Trophoblast cell (in vitro differentiated cells and primary cell): ENCODE measurements around the gene C15orf39.
A peak's percentile ranks its signal among the peaks of the same experiment; 100 is the strongest.

Experiments
- DNase-seq, 2 donors: peaks; one replicate each; pipeline ENCODE4 v3.0.0-alpha.2; 2016
- H2AFZ ChIP-seq: 2 replicates; pipeline ENCODE4 v1.6.1; 2013; ENCODE audit warnings: low read length, moderate library complexity, mild to moderate bottlenecking; ENCODE audit not compliant: insufficient read depth, poor library complexity
- H2AK5ac ChIP-seq: 2 replicates; pipeline ENCODE4 v1.6.1; 2013; ENCODE audit warnings: mild to moderate bottlenecking, low read length
- H2BK120ac ChIP-seq: 2 replicates; pipeline ENCODE4 v1.6.1; 2013; ENCODE audit warnings: low read length, mild to moderate bottlenecking, moderate library complexity; ENCODE audit not compliant: insufficient read depth, poor library complexity
- H2BK12ac ChIP-seq: 2 replicates; pipeline ENCODE4 v1.6.1; 2013; ENCODE audit warnings: mild to moderate bottlenecking, low read length, moderate library complexity
- H2BK5ac ChIP-seq: 2 replicates; pipeline ENCODE4 v1.6.1; 2013; ENCODE audit warnings: low read length, low read depth, moderate library complexity, mild to moderate bottlenecking; ENCODE audit not compliant: poor library complexity
- H3K14ac ChIP-seq: 2 replicates; pipeline ENCODE4 v1.6.1; 2013; ENCODE audit warnings: mild to moderate bottlenecking, low read length
- H3K18ac ChIP-seq: 2 replicates; pipeline ENCODE4 v1.6.1; 2013; ENCODE audit warnings: mild to moderate bottlenecking, low read length
- H3K23ac ChIP-seq: 2 replicates; pipeline ENCODE4 v1.6.1; 2013; ENCODE audit warnings: low read length
- H3K27ac ChIP-seq: 2 replicates; pipeline ENCODE4 v1.5.1; 2013; ENCODE audit warnings: low read depth, mild to moderate bottlenecking, inconsistent platforms, low read length, moderate library complexity
- H3K27me3 ChIP-seq: 2 replicates; pipeline ENCODE4 v1.6.1; 2013; ENCODE audit warnings: inconsistent platforms, mild to moderate bottlenecking, low read length, moderate library complexity; ENCODE audit not compliant: insufficient read depth
- H3K36me3 ChIP-seq, 2 experiments: 1 replicate in 1 of 2; 2 replicates in 1 of 2; pipeline ENCODE4 v1.6.1; 2013; ENCODE audit warnings: low read length in 2 of 2, mild to moderate bottlenecking in 2 of 2, moderate library complexity in 1 of 2; ENCODE audit not compliant: insufficient read depth in 2 of 2, control insufficient read depth in 1 of 2
- H3K4ac ChIP-seq: 2 replicates; pipeline ENCODE4 v1.6.1; 2013; ENCODE audit warnings: low read depth, mild to moderate bottlenecking, low read length, moderate library complexity
- H3K4me1 ChIP-seq, 2 experiments: 1 replicate in 1 of 2; 2 replicates in 1 of 2; pipeline ENCODE4 v1.6.1; 2013; ENCODE audit warnings: low read length in 2 of 2, mild to moderate bottlenecking in 2 of 2, moderate library complexity in 1 of 2; ENCODE audit not compliant: insufficient read depth in 2 of 2, control insufficient read depth in 1 of 2
- H3K4me2 ChIP-seq: 2 replicates; pipeline ENCODE4 v1.6.1; 2013; ENCODE audit warnings: inconsistent platforms, mild to moderate bottlenecking, low read length, moderate library complexity
- H3K4me3 ChIP-seq: 2 replicates; pipeline ENCODE4 v1.5.1; 2013; ENCODE audit warnings: mild to moderate bottlenecking, low read depth, low read length, inconsistent platforms
- H3K79me1 ChIP-seq: one replicate; pipeline ENCODE4 v1.6.1; 2013; ENCODE audit warnings: low read length
- H3K79me2 ChIP-seq: 2 replicates; pipeline ENCODE4 v1.6.1; 2013; ENCODE audit warnings: low read length, mild to moderate bottlenecking; ENCODE audit not compliant: control insufficient read depth, insufficient read depth, poor library complexity
- H3K9ac ChIP-seq: 2 replicates; pipeline ENCODE4 v1.6.1; 2013; ENCODE audit warnings: mild to moderate bottlenecking, low read length
- H3K9me3 ChIP-seq: 2 replicates; pipeline ENCODE4 v1.6.1; 2013; ENCODE audit warnings: low read depth, mild to moderate bottlenecking, control low read depth, inconsistent platforms, low read length; ENCODE audit not compliant: insufficient read depth
- H4K12ac ChIP-seq: 2 replicates; pipeline ENCODE4 v1.6.1; 2013; ENCODE audit warnings: low read depth, mild to moderate bottlenecking, low read length, moderate library complexity
- H4K8ac ChIP-seq: 2 replicates; pipeline ENCODE4 v1.6.1; 2013; ENCODE audit warnings: low read depth, mild to moderate bottlenecking, low read length, moderate library complexity
- H4K91ac ChIP-seq: one replicate; pipeline ENCODE4 v1.6.1; 2013; ENCODE audit warnings: low read depth, mild to moderate bottlenecking, low read length, moderate library complexity
- WGBS: extraction: QIAGEN DNeasy Blood & Tissue Kit; methylation state at CpG from one replicate; pipeline ENCODE4 v1.1.7; 2013; ENCODE audit warnings: missing lambda C conversion rate; ENCODE audit not compliant: insufficient read length, insufficient coverage; ENCODE audit errors: extremely low coverage; 5-methylcytosine and 5-hydroxymethylcytosine counted together

C15orf39 gene

GRCh38 chr15:75199357-75199940, 2.2 kb upstream of the C15orf39 start:
- no peak for DNase-seq
- Histone ChIP-seq H3K4me1 (peaks cover 18 to 23% of the 10 kb centered on the region in 2 experiments), H2BK120ac (no peak overlapping the region), H3K27ac (no peak overlapping the region), H3K23ac (no peak overlapping the region), H3K9me3 (peaks cover 2% of the 10 kb centered on the region), H4K12ac (no peak overlapping the region), H3K18ac (no peak overlapping the region), H3K9ac (no peak overlapping the region), H2BK5ac (no peak overlapping the region), H3K79me1 (peaks cover 20% of the 10 kb centered on the region), H3K79me2 (peaks cover 14% of the 10 kb centered on the region), H3K14ac (no peak overlapping the region), H2AK5ac (no peak overlapping the region), H3K4me2 (no peak overlapping the region), H3K36me3 (no peaks in the 10 kb centered on the region), H3K4me3 (no peak overlapping the region), H2AFZ (no peak overlapping the region), H4K8ac (no peak overlapping the region), H2BK12ac (no peak overlapping the region), H3K4ac (no peak overlapping the region), H3K27me3 (no peaks in the 10 kb centered on the region), H4K91ac (no peak overlapping the region)
- no CpG with 5 or more reads among the region's 2 CpGs for WGBS

GRCh38 chr15:75200391-75200764, 1.3 kb upstream of the C15orf39 start:
- H2BK5ac ChIP-seq: no peak overlapping the region
- DNase-seq: no peak
- no peaks in the 10 kb centered on the region for H3K27me3 ChIP-seq
- H4K12ac ChIP-seq: peak overlapping the region; percentile 49
- H4K8ac ChIP-seq: peak overlapping the region; percentile 88
- H3K27ac ChIP-seq: peak overlapping the region; percentile 11
- WGBS: no CpG with 5 or more reads among the region's 11 CpGs
- peak overlapping the region; percentile 63 for H3K18ac ChIP-seq
- H3K9me3 ChIP-seq: no peaks in the 10 kb centered on the region
- no peak overlapping the region for H3K23ac ChIP-seq
- no peaks in the 10 kb centered on the region for H3K36me3 ChIP-seq
- peaks cover 20% of the 10 kb centered on the region for H3K79me1 ChIP-seq
- peak overlapping the region; percentile 16 for H3K4ac ChIP-seq
- H3K4me1 ChIP-seq: peaks cover 18 to 23% of the 10 kb centered on the region in 2 experiments
- no peak overlapping the region for H2BK120ac ChIP-seq
- H3K4me2 ChIP-seq: peak overlapping the region; percentile 69
- peak overlapping the region; percentile 75 for H2AFZ ChIP-seq
- no peak overlapping the region for H2BK12ac ChIP-seq
- H3K4me3 ChIP-seq: no peak overlapping the region
- peaks cover 14% of the 10 kb centered on the region for H3K79me2 ChIP-seq
- H4K91ac ChIP-seq: peak overlapping the region; percentile 72
- peak overlapping the region; percentile 41 for H3K14ac ChIP-seq
- H3K9ac ChIP-seq: no peak overlapping the region
- H2AK5ac ChIP-seq: no peak overlapping the region

- Histone ChIP-seq H3K18ac (no peak overlapping the region), H2AFZ (peak overlapping the region; percentile 75), H3K4me2 (peak overlapping the region; percentile 69), H3K36me3 (peaks cover under 1 to 3% of the 10 kb centered on the region in 2 experiments), H3K9me3 (no peaks in the 10 kb centered on the region), H3K23ac (no peak overlapping the region), H3K14ac (peak overlapping the region; percentile 19), H4K91ac (no peak overlapping the region), H3K4me1 (peaks cover 18 to 23% of the 10 kb centered on the region in 2 experiments), H3K4me3 (peak overlapping the region; percentile 50), H2AK5ac (no peak overlapping the region), H3K79me1 (peaks cover 20% of the 10 kb centered on the region), H4K12ac (no peak overlapping the region), H3K4ac (peak overlapping the region; percentile 16), H2BK5ac (no peak overlapping the region), H3K79me2 (peaks cover 14% of the 10 kb centered on the region), H2BK12ac (no peak overlapping the region), H3K9ac (no peak overlapping the region), H2BK120ac (no peak overlapping the region), H3K27me3 (no peaks in the 10 kb centered on the region), H3K27ac (peak overlapping the region; percentile 21), H4K8ac (peak overlapping the region; percentile 88)
- WGBS: no CpG with 5 or more reads among the region's 21 CpGs
- peak; percentile 96 to 99 for DNase-seq
These were observed 692 bp upstream of the C15orf39 start for GRCh38 chr15:75200765-75201615.

- Histone ChIP-seq H3K9ac (peak overlapping the region; percentile 76), H3K9me3 (no peaks in the 10 kb centered on the region), H3K14ac (peak overlapping the region; percentile 82), H2AFZ (peak overlapping the region; percentile 50), H3K79me2 (peaks cover 14% of the 10 kb centered on the region), H2BK5ac (no peak overlapping the region), H3K27ac (peak overlapping the region; percentile 12), H3K4me2 (peak overlapping the region; percentile 92), H4K8ac (peak overlapping the region; percentile 91), H3K27me3 (no peaks in the 10 kb centered on the region), H2BK120ac (peak overlapping the region; percentile 90), H3K4ac (peak overlapping the region; percentile 96), H2BK12ac (no peak overlapping the region), H3K79me1 (peaks cover 20% of the 10 kb centered on the region), H3K4me1 (peaks cover 18 to 23% of the 10 kb centered on the region in 2 experiments), H4K91ac (peak overlapping the region; percentile 91), H3K36me3 (peaks cover 13 to 16% of the 10 kb centered on the region in 2 experiments), H3K18ac (peak overlapping the region; percentile 97), H3K23ac (no peak overlapping the region), H2AK5ac (no peak overlapping the region), H3K4me3 (peak overlapping the region; percentile 88), H4K12ac (peak overlapping the region; percentile 63)
- no CpG with 5 or more reads among the region's 71 CpGs for WGBS
- DNase-seq: peak; percentile 62 to 76
These were observed 752 bp downstream of the C15orf39 start for GRCh38 chr15:75202251-75203016.
